ENCODE results near the gene ESRRA. TPM values are rescaled to one million over a fixed set of nuclear protein-coding genes. Genes with fewer than 3 reads are reported as not detected.
A peak's percentile ranks its signal among the peaks of the same experiment; 100 is the strongest.

The ESRRA gene
- 100 to 1,000 TPM in 2 of 4 donors, 10 to 100 TPM in 2; 49.2 to 108 (median 79.3) TPM for total RNA-seq

DNA sequence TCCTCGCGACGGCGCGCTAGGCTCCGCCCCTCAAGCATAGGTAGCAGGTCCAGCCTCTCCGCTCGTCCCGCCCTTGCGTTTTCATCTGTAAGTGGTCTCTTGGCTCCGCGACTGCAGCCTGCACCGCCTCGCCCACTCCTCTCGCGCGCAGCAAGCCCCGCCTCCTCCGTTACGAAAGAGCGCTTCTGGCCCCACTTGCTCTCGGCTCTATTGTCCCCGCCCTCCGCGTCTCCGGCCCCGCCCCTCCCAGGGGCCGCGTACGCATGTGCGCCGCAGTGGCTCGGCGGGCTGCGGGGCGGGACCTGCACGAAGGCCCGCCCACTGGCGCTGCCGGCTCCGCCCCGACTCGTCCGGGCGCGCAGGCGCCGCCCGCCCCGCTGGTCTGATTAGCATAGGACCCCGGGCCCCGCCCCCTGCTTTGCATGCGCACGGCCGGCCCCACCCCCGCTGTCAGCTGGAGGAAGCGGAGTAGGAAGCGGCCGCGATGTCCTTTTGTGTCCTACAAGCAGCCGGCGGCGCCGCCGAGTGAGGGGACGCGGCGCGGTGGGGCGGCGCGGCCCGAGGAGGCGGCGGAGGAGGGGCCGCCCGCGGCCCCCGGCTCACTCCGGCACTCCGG is at the start of gene ESRRA:
Gene ESRRA, plus strand, starts transcription at position 450 of the 616 bp plus-strand sequence. CDS start 1,656 bp downstream, outside the sequence.
- TF ChIP-seq, protein P1, sequence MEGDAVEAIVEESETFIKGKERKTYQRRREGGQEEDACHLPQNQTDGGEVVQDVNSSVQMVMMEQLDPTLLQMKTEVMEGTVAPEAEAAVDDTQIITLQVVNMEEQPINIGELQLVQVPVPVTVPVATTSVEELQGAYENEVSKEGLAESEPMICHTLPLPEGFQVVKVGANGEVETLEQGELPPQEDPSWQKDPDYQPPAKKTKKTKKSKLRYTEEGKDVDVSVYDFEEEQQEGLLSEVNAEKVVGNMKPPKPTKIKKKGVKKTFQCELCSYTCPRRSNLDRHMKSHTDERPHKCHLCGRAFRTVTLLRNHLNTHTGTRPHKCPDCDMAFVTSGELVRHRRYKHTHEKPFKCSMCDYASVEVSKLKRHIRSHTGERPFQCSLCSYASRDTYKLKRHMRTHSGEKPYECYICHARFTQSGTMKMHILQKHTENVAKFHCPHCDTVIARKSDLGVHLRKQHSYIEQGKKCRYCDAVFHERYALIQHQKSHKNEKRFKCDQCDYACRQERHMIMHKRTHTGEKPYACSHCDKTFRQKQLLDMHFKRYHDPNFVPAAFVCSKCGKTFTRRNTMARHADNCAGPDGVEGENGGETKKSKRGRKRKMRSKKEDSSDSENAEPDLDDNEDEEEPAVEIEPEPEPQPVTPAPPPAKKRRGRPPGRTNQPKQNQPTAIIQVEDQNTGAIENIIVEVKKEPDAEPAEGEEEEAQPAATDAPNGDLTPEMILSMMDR (IDR thresholded peaks at IDR 0.05), result no peak
- no peak for TF ChIP-seq POLR2A (IDR thresholded peaks at IDR 0.05)
- WGBS, 2 donors, result 1% methylated on average over 33 of the region's 81 CpGs
- peak within 1 kb of the TSS; percentile 72 for H3K4me3 ChIP-seq (ENCODE audit: low read depth, poor library complexity, severe bottlenecking)
- DNase-seq (ENCODE audit: low spot score in 2 of 2), result peak; percentile 99 to 100
- intact Hi-C loops (cut with DNase I; ENCODE audit: low total_unique reads), result no loop called here

DNA sequence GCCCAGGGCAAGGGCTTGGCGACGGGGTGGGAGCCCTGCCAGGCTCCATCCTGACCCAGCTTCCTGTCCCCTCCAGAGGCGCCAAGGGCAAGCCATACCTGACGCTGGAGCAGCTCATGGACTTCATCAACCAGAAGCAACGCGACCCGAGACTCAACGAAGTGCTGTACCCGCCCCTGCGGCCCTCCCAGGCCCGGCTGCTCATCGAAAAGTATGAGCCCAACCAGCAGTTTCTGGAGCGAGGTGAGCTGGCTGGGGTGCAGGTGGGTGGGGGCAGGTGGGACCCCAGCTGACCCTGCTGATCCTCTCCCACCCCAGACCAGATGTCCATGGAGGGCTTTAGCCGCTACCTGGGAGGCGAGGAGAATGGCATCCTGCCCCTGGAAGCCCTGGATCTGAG is 49.0 kb upstream of the ESRRA start:
- intact Hi-C loops (cut with DNase I; ENCODE audit: low total_unique reads), result no loop called here
- no peak for DNase-seq (ENCODE audit: low spot score in 2 of 2)
- H3K4me3 ChIP-seq (ENCODE audit: low read depth, poor library complexity, severe bottlenecking), result no peak overlapping the region
- TF ChIP-seq, protein P1 (IDR thresholded peaks at IDR 0.05), result no peak
- no peak for TF ChIP-seq POLR2A (IDR thresholded peaks at IDR 0.05)
- 76 to 85% methylated on average over 15 of the region's 15 CpGs for WGBS, 2 donors

DNA sequence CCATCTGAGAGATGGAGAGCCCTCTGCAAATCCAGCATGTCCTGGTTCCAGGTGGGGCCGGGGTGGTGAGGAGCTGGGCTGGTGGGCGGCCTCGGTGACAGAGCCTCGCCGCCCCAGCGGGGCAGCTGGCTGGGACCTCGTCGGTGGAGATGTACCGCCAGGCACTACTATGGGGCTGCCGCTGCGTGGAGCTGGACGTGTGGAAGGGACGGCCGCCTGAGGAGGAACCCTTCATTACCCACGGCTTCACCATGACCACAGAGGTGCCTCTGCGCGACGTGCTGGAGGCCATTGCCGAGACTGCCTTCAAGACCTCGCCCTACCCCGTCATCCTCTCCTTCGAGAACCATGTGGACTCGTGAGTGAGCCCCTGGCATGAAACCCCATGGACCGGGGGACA is 47.0 kb upstream of the ESRRA start:
- intact Hi-C loops (cut with DNase I; ENCODE audit: low total_unique reads), result no loop called here
- H3K4me3 ChIP-seq (ENCODE audit: low read depth, poor library complexity, severe bottlenecking), result no peak overlapping the region
- TF ChIP-seq, protein P1 (IDR thresholded peaks at IDR 0.05), result no peak
- no peak for TF ChIP-seq POLR2A (IDR thresholded peaks at IDR 0.05)
- DNase-seq (ENCODE audit: low spot score in 2 of 2), result no peak
- WGBS, 2 donors, result 88 to 91% methylated on average over 24 of the region's 24 CpGs

DNA sequence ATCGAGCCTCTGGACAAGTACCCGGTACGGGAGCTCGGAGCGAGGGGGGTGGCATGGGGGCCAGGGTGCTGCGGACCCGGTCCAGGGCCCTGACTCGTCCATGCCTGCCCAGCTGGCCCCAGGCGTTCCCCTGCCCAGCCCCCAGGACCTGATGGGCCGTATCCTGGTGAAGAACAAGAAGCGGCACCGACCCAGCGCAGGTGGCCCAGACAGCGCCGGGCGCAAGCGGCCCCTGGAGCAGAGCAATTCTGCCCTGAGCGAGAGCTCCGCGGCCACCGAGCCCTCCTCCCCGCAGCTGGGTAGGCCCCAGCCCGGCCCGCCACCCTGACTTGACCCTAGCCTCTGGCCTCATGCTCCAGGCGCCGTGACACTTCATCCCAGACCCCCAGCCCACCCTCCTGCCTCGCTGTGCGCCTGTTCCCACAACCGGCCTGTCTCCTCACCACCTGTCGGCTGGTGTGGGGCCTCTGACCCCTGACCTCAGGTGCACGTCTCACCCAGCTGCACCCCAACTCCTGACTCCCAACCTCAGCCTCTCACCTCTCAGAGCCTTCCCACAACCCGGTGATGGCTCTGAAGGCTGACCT is 46.3 kb upstream of the ESRRA start:
- TF ChIP-seq POLR2A (IDR thresholded peaks at IDR 0.05), result no peak
- TF ChIP-seq, protein P1 (IDR thresholded peaks at IDR 0.05), result no peak
- 92 to 93% methylated on average over 30 to 32 of the region's 32 CpGs for WGBS, 2 donors
- H3K4me3 ChIP-seq (ENCODE audit: low read depth, poor library complexity, severe bottlenecking), result no peak overlapping the region
- no peak for DNase-seq (ENCODE audit: low spot score in 2 of 2)
- intact Hi-C loops (cut with DNase I; ENCODE audit: low total_unique reads), result no loop called here

DNA sequence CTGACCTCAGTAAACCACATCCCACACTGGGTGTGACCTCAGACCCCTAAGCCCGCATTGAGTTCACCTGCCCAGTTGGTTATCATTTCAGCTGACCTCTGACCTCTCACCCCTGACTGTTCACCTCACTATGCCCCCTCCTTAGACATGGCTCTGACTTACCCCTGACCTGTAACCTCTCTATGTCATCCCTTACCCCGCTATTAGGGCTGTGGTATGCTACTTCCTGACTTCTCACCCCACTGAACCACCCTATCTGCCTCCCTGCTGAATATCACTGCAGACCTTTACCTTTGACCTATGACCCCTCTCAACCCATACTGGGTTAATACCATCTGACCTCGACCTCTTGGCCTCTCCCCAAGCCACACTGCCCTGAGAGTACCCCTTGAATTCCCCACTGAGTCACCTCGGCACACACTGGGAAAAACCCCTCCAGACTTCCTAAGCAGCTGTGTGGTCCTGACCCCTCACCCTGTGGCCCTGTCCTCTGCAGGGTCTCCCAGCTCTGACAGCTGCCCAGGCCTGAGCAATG is 45.7 kb upstream of the ESRRA start:
- no peak for DNase-seq (ENCODE audit: low spot score in 2 of 2)
- WGBS, 2 donors, result 78 to 82% methylated on average over 4 of the region's 4 CpGs
- intact Hi-C loops (cut with DNase I; ENCODE audit: low total_unique reads), result no loop called here
- TF ChIP-seq, protein P1 (IDR thresholded peaks at IDR 0.05), result no peak
- TF ChIP-seq POLR2A (IDR thresholded peaks at IDR 0.05), result no peak
- no peak overlapping the region for H3K4me3 ChIP-seq (ENCODE audit: low read depth, poor library complexity, severe bottlenecking)
